HUES64 (cell line): Measurements from ENCODE around the gene RABGAP1L.
"Not testable (repeated sequence)": the region's sequence is repeated elsewhere in the genome, so short reads cannot be mapped to it uniquely, and the experiment has no call there.

Experiments
- H3K27ac ChIP-seq: 2 replicates; pipeline ENCODE4 v1.7.0; 2013; ENCODE audit warnings: low read depth, low read length, inconsistent platforms
- H3K27me3 ChIP-seq: 2 replicates; pipeline ENCODE4 v1.6.1; 2013; ENCODE audit warnings: mild to moderate bottlenecking, low read length; ENCODE audit not compliant: insufficient read depth
- H3K36me3 ChIP-seq: 2 replicates; pipeline ENCODE4 v1.6.1; 2013; ENCODE audit warnings: mild to moderate bottlenecking, low read length; ENCODE audit not compliant: insufficient read depth
- H3K4me1 ChIP-seq: 2 replicates; pipeline ENCODE4 v1.6.1; 2013; ENCODE audit warnings: mild to moderate bottlenecking, low read length, moderate library complexity; ENCODE audit not compliant: insufficient read depth
- H3K4me3 ChIP-seq: 2 replicates; pipeline ENCODE4 v1.5.1; 2013; ENCODE audit warnings: mild to moderate bottlenecking, low read length, moderate library complexity
- H3K9ac ChIP-seq: 2 replicates; pipeline ENCODE4 v1.6.1; 2013; ENCODE audit warnings: mild to moderate bottlenecking, low read depth, low read length
- H3K9me3 ChIP-seq: 2 replicates; pipeline ENCODE4 v1.6.1; 2013; ENCODE audit warnings: low read depth, low read length; ENCODE audit not compliant: insufficient read depth
- WGBS: fragments of 150-250, 120-280 bp; methylation state at CpG from one replicate; pipeline ENCODE4 v1.1.7; 2013; ENCODE audit warnings: missing lambda C conversion rate; 5-methylcytosine and 5-hydroxymethylcytosine counted together

The RABGAP1L gene

GRCh38 chr1:175036476-175036875 is 877.2 kb downstream of the RABGAP1L start:
- 56% methylated on average over 3 of the region's 3 CpGs for WGBS
- H3K9ac ChIP-seq: no peak overlapping the region

GRCh38 chr1:175037416-175037815 is 878.1 kb downstream of the RABGAP1L start:
- 81% methylated on average over 5 of the region's 7 CpGs for WGBS
- no peak overlapping the region for H3K27ac ChIP-seq
- H3K9ac ChIP-seq: no peak overlapping the region
- H3K36me3 ChIP-seq: no peaks in the 10 kb centered on the region
- no peak overlapping the region for H3K4me3 ChIP-seq
- H3K27me3 ChIP-seq: no peaks in the 10 kb centered on the region
- H3K9me3 ChIP-seq: no peaks in the 10 kb centered on the region
- peaks cover 13% of the 10 kb centered on the region for H3K4me1 ChIP-seq

More at GRCh38 chr1:175036476-175036875, 877.2 kb downstream of the RABGAP1L start:
- Histone ChIP-seq H3K4me3 (no peak overlapping the region), H3K4me1 (peaks cover 13% of the 10 kb centered on the region), H3K36me3 (no peaks in the 10 kb centered on the region), H3K27ac (no peak overlapping the region), H3K9me3 (no peaks in the 10 kb centered on the region), H3K27me3 (no peaks in the 10 kb centered on the region)

GRCh38 chr1:175040324-175040879 is 881.1 kb downstream of the RABGAP1L start:
- no peaks in the 10 kb centered on the region for H3K27me3 ChIP-seq
- H3K4me1 ChIP-seq: peaks cover 13% of the 10 kb centered on the region
- H3K36me3 ChIP-seq: no peaks in the 10 kb centered on the region
- 75% methylated on average over 4 of the region's 4 CpGs for WGBS
- no peaks in the 10 kb centered on the region for H3K9me3 ChIP-seq
- no peak overlapping the region for H3K27ac ChIP-seq
- no peak overlapping the region for H3K4me3 ChIP-seq
- no peak overlapping the region for H3K9ac ChIP-seq

GRCh38 chr1:175042650-175043049 is 883.3 kb downstream of the RABGAP1L start:
- Histone ChIP-seq H3K4me1 (no peaks in the 10 kb centered on the region), H3K9ac (no peak overlapping the region), H3K27me3 (no peaks in the 10 kb centered on the region), H3K4me3 (no peak overlapping the region), H3K27ac (no peak overlapping the region), H3K36me3 (no peaks in the 10 kb centered on the region), H3K9me3 (no peaks in the 10 kb centered on the region)
- WGBS: 90% methylated on average over 3 of the region's 3 CpGs

- H3K9ac ChIP-seq: no peak overlapping the region
- H3K36me3 ChIP-seq: no peaks in the 10 kb centered on the region
- no peak overlapping the region for H3K27ac ChIP-seq
- no peaks in the 10 kb centered on the region for H3K4me1 ChIP-seq
- H3K4me3 ChIP-seq: no peak overlapping the region
- WGBS: 88% methylated on average over 19 of the region's 19 CpGs
- H3K27me3 ChIP-seq: no peaks in the 10 kb centered on the region
- H3K9me3 ChIP-seq: no peaks in the 10 kb centered on the region
Observed at GRCh38 chr1:175043824-175044223, 884.5 kb downstream of the RABGAP1L start.

- H3K9ac ChIP-seq, H3K27ac ChIP-seq, H3K4me1 ChIP-seq, H3K27me3 ChIP-seq, H3K9me3 ChIP-seq, H3K4me3 ChIP-seq, H3K36me3 ChIP-seq: not testable (repeated sequence)
- 96% methylated on average over 18 of the region's 18 CpGs for WGBS
Observed at GRCh38 chr1:175044591-175044990, 885.3 kb downstream of the RABGAP1L start.
